NCI-H1417 (cell line): ENCODE measurements around the gene MTA3.

Experiments
- DNase-seq, 3 experiments: peaks; one replicate each; lab custom pipeline; 2025; lab: John Stamatoyannopoulos, UW

Gene MTA3

DNA sequence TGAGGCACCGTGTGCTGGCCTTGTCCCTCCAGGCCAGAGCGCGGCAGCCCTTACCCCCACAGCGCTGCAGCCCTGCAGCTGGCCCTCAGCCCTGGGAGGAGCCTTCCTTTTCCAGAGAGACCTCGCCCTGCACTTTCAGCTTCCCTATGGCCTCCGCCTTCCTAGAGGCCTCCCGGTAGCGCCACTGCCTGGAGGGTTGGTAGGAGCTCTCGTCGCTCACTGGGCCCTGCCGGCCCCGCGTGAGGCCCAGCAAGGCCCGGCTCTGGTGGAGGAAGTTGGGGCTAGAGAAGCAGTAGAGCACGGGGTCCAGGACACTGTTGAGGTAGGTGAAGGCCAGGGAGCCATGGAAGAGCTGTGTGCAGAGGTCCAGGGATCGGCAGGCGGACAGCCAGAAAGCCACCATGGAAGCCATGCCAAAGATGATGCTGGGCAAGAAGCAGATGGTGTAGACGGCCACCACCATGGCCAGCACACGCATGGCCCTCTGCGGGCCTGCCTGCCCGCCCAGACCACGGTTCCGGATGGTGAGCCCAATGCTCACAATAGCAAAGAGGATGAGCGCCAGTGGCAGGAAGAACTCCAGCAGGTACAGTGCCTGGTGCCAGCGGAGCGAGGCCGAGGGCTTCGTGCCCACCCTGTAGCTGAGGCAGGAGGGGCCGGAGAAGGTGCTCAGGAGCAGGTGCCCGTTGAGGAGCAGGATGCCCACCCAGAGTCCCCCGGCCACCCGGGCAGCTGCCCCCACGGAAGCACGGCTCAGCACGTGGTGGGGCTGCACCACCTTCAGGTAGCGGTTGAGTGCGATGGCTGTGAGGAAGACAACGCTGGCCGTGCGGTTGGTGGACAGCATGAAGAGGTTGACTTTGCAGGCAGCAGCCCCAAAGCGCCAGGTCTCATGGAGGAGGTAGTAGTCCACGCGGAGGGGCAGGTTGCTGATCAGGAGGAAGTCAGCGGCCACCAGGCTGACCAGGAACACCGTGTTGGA is 194.7 kb downstream of the MTA3 start:
- DNase-seq: no peak

GRCh38 chr2:42764096-42764495 is 195.7 kb downstream of the MTA3 start, which contains the start of gene OXER1:
Gene OXER1 (minus strand): TSS chr2:42764135. CDS start chr2:42764062, 73 bp downstream.
- no peak for DNase-seq

DNA sequence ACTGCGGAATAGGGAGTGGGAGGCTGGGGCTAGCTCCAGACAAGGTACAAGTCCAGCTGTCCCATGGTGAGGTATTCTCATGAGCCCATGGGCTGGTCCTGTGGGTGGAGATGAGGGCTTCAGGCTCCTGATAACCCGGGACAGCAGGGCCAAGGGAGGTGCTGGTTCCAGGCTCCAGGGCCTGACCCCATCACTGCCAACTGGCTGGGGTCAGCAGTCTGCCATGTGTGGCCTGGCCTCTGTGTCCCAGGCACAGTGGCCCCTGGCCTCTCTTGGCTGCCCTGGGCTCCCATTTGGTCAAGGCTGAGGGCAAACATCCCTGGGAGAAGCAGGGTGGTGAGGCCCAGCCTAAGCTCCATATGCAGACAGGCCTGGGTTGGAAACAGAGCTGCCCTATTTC is 196.5 kb downstream of the MTA3 start:
- DNase-seq: no peak

DNA sequence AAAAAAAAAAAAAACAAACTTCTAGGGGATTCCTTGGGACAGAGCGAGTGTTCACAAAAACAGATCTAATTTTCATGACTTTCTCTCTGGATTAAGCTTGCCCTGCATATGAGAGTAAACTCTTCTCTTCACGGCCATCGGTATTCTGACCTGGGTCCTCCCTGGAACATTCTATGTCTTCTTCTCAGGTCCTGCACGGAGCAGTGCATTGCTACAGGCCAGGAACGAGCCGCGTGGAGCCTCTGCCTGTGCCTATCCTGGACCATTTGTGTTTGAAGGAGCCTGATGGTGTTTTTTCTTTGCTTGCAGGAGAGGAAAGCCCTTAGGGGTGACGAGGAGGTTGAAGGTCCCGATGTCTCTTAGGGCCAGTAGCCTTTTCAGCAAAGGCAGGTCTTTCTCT is 197.3 kb downstream of the MTA3 start:
- no peak for DNase-seq

- no peak for DNase-seq
Observed at GRCh38 chr2:42767080-42767898, 198.9 kb downstream of the MTA3 start.

- no peak for DNase-seq
Observed at GRCh38 chr2:42767899-42768705, 199.7 kb downstream of the MTA3 start.

DNA sequence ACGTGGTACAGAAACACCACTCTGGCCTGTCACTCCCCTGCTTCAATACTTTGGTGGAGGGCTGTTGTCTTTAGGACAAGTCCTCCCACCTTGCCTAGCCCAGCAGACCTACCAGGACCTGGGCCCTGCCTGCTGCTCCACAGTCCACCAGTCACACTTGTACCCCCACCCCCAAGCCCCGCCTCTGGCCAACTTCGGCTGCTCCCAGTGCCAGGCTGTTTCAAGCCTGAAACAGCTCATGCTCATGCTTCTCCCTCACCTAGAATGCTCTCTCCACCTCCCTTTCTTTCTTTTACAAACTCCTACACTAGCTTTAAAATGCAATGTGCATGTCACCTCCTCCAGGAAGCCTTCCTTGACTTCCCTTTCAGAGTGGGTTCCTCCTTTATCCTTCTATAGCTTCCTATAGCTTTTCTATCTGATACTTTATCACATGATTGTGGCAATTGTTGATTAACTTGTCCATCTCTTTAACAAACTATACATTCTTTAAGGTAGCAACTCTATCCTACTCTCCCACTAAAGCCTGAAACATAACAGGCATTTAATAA is 200.3 kb downstream of the MTA3 start:
- no peak for DNase-seq

- no peak for DNase-seq
Observed at GRCh38 chr2:42769583-42770287, 201.3 kb downstream of the MTA3 start.

DNA sequence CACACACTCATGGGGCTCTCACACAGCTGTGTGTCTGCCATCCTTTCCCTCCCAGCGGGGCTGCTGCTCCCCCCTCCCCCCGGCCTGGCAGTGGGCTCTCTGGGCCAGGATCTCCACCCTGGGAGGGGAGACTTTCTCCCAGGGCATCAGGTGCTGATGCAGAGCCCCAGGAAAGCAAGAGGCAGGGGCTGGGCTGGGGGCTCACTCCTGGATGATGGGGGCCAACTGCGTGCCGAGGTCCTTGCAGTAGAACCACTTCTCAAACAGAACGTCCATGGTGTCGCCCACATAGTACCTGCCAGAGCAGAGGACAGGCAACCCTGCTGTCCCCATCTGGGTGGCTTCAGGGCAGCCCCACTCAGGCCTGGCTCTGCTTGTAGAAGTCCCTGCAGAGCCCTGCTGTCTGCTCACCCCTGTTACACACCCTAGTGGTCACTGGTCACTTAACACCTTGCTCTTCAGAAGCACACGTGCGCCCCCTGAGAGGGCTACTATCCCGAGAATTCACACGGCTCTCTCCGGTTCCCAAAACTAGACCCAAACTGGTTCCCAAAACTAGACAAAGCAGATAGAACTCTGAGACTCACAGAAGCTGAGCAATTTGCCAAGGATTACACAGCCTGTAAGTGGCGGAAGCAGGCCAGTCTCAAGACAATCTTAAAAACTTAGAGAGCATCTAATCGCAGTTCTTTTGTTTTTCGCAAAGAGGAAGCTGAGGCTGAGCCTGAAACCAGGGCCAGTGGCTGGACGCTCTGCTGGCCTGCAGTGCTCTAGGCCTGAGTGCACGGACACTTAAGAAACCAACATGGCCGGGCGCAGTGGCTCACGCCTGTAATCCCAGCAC is 202.1 kb downstream of the MTA3 start:
- peak in 2 of 3 experiments; percentile 15 to 42 for DNase-seq

DNA sequence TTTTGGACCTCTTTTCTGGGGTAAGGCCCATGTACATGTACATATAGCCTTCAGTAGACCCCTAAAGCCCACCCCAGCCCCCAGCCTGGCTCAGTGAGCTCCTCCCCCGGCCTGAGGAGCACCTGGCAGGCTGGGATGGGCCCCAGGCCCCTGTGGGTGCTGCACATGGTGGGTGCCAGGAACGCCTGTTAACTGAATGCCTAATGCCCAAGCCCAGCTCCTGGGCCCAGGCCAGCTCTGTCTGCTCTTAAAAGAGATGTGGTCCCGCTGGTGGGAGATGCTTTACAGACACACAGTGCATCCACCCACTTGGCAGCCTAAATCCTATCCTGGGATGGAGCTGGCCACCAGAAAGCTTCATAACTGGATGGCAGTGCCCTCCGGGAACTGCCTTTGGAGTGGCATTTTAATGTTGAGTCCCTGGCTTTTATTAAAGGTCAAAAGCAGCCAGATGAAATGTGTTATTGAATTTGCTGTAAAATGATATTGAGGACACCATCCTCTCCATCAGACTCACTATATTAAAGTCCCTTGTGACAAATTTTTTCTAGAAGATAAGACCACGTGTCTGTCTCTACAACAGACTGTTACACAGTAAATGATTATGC is 203.2 kb downstream of the MTA3 start:
- no peak for DNase-seq

- no peak for DNase-seq
Observed at GRCh38 chr2:42775186-42775585, 206.8 kb downstream of the MTA3 start.

DNA sequence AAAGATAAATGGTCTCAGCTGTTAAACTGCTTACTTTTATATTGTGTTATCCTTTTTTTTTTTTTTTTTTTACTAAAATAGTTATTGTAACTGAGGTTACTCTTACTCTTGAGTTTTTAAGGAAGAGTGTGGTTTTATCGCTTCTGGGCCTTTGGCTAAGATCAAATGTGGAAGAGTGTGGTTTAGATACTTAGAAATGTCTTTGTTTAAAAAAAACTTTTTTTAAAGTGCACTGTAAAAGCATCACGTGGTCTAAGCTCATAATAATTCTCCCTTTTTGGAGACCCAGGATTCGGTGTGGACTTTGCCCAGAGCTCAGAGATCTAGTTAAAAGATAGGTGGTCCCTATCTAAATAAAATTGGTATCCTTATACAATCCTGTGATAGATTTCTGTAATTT is 207.4 kb downstream of the MTA3 start:
- DNase-seq: no peak

GRCh38 chr2:42777883-42778805 is 209.7 kb downstream of the MTA3 start:
- DNase-seq: no peak

DNA sequence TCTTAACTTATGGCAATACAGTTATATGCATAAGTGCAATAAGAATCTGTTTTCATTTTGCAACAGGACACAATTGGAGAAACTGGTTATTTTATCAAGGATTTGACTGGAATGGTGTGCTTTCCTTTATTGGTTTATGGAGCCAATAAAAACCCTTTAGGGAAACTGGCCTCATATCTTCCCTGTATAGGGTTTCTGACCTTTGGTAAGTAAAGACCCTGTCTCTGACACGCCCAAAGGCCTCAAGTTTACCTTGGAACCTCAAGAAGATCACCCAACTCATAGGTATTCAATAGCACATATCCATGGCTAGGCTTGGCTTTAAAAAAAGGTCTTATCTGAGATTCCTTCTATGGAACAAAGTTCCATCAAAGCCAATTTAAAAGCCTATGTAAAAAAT is 212.7 kb downstream of the MTA3 start:
- no peak for DNase-seq

DNA sequence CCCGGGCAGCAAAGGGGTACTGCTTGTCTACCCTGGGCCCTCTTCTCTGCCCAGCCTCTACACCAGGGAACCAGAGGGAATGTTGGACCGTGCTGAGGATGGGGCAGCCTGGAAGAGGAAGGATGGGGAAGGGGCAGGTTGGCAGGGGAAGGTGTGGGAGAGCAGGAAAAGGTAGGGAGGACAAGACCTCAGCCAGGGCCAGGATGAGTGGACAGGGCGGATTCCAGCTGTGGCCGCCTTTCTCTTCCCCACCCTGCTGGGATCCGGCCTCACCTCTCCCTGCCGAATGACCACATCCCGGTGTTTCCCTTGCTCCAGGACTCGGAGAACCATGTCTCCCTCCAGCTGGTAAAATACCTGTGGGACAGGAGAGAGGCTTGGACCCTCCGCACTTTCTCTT is 215.1 kb downstream of the MTA3 start:
- no peak for DNase-seq

GRCh38 chr2:42784204-42784880 is 215.9 kb downstream of the MTA3 start:
- no peak for DNase-seq

DNA sequence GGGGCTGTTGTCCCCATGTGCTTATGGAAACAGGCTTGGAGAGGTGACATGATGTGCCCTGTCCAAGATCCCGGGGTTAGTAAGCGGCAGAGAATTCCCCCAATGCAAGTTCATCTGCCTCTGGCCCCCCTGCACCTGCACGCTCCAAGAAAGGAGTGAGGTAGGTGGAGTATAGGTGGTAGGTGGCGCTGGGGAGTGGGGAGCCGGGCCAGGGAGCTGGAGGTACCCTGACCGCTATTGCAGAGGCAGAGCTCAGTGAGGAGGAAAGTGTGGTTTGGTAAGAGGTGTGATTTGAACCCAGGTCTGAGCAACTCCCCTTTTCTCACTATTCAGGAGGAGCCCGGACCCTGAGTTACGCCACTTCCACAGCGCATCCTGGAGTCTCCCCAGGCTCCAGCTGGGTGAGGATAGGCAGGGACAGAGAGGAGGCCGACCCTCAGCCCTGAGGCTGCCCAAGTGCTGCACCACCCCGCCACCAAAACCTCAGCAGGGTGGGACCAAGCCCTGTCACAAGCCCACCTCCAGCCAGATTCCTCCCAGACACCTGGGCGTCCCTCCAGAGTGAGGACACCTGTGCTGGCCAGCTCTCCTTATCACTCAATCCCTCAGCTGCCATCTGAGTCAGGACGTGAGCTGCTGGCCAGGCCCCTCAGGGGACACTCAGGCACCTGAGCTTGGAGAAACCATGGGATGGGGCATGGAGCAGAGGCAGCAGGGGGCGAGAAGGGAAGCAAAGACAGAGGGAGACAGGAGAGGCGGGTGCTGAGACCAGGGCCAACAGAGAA is 218.3 kb downstream of the MTA3 start:
- DNase-seq: no peak
